CD4-positive, CD25-positive, alpha-beta regulatory T cell (primary cell): ENCODE data around the gene SLC4A9. TPM values are rescaled to one million over a fixed set of nuclear protein-coding genes. Genes with fewer than 3 reads are reported as not detected.
A peak's percentile ranks its signal among the peaks of the same experiment; 100 is the strongest.

ENCODE experiments used
- ATAC-seq, 2 donors: fragments of 150-1000 bp; cut with Tn5 transposase; one replicate each; pipeline ENCODE4 v1.10.0; 2021; ENCODE audit warnings: low read depth in 2 of 2, moderate number of reproducible peaks in 2 of 2, moderate library complexity in 1 of 2
- DNase-seq, 3 donors: peaks; one replicate each; pipeline versions ENCODE4 v3.0.0 to v3.0.0-alpha.2; 2012 to 2022; ENCODE audit warnings: mixed read lengths in 1 of 3
- H3K27ac ChIP-seq: one replicate; pipeline ENCODE4 v1.7.0; 2013; ENCODE audit warnings: mild to moderate bottlenecking, low read length; ENCODE audit not compliant: insufficient read depth, poor library complexity, severe bottlenecking
- H3K27me3 ChIP-seq: one replicate; pipeline ENCODE4 v1.7.0; 2013; ENCODE audit warnings: low read length; ENCODE audit not compliant: control insufficient read depth, insufficient read depth
- H3K36me3 ChIP-seq: one replicate; pipeline ENCODE4 v1.7.0; 2013; ENCODE audit warnings: mild to moderate bottlenecking, low read length, moderate library complexity; ENCODE audit not compliant: control insufficient read depth, insufficient read depth
- H3K4me1 ChIP-seq: 2 replicates; pipeline ENCODE4 v1.7.0; 2013; ENCODE audit warnings: mild to moderate bottlenecking, low read length; ENCODE audit not compliant: insufficient read depth, control insufficient read depth, poor library complexity, severe bottlenecking
- H3K4me3 ChIP-seq: one replicate; pipeline ENCODE4 v1.7.0; 2013; ENCODE audit warnings: low read depth, mild to moderate bottlenecking, low read length, moderate library complexity
- H3K9me3 ChIP-seq, 2 experiments: 1 replicate in 1 of 2; 2 replicates in 1 of 2; pipeline ENCODE4 v1.7.0; 2013; ENCODE audit warnings: low read length in 2 of 2, mild to moderate bottlenecking in 1 of 2, moderate library complexity in 1 of 2; ENCODE audit not compliant: control insufficient read depth in 2 of 2
- H3K27ac Mint-ChIP-seq, 3 donors: one replicate each; pipeline ENCODE4 v1.8.0; 2020 to 2022; ENCODE audit warnings: mild to moderate bottlenecking in 3 of 3, mixed read lengths in 3 of 3, moderate library complexity in 2 of 3
- H3K27me3 Mint-ChIP-seq: one replicate; pipeline ENCODE4 v1.8.0; 2022; ENCODE audit warnings: mild to moderate bottlenecking, mixed read lengths
- H3K36me3 Mint-ChIP-seq: one replicate; pipeline ENCODE4 v1.8.0; 2020; ENCODE audit warnings: mixed read lengths
- H3K4me1 Mint-ChIP-seq, 4 donors: one replicate each; pipeline ENCODE4 v1.8.0; 2020 to 2022; ENCODE audit warnings: mixed read lengths in 4 of 4, mild to moderate bottlenecking in 1 of 4
- H3K4me3 Mint-ChIP-seq, 4 donors: one replicate each; pipeline ENCODE4 v1.8.0; 2020 to 2022; ENCODE audit warnings: mild to moderate bottlenecking in 4 of 4, mixed read lengths in 4 of 4, moderate library complexity in 3 of 4
- H3K9me3 Mint-ChIP-seq, 7 donors: one replicate each; pipeline ENCODE4 v1.8.0; 2020 to 2022; ENCODE audit warnings: mixed read lengths in 7 of 7, mild to moderate bottlenecking in 3 of 7, moderate library complexity in 2 of 7
- polyA plus RNA-seq, 4 donors: library from polyadenylated mRNA; unstranded; fragments of 300-500 nt; fragmentation: Illumina TruSeq; gene quantifications; one replicate each; pipeline ENCODE4 v1.2.3, GENCODE V29; 2021
- total RNA-seq: library from RNA; stranded (reverse); gene quantifications from one replicate; pipeline ENCODE4 v1.2.3, GENCODE V29; 2022

Gene SLC4A9
- total and polyA plus RNA-seq, 5 donors from 2014 or later = not detected

DNA sequence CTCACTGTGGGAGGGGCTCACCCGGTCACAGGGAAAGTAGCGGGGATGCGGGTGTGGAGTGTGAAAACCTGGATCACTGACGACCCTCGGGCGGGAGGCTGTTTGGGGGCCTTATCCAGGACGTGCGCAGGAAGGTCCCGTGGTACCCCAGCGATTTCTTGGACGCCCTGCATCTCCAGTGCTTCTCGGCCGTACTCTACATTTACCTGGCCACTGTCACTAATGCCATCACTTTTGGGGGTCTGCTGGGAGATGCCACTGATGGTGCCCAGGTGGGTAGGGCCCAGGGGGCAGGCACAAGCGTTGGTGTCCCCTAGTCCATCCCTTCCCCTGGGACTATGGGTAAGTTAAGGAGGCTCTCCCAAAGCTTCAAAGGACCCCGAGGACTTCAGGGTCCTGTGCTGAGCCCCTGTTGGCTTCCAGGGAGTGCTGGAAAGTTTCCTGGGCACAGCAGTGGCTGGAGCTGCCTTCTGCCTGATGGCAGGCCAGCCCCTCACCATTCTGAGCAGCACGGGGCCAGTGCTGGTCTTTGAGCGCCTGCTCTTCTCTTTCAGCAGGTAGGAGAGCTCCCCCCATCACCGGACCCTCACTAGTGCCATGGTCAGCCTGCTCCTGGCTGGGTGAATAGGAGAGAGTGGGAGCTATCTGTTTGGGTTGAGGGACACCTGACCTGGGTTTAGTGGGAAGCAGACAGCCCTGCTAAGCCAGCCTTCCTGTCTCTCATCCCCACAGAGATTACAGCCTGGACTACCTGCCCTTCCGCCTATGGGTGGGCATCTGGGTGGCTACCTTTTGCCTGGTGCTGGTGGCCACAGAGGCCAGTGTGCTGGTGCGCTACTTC, 3.9 kb downstream of the SLC4A9 start:
- H3K4me3 Mint-ChIP-seq = peak overlapping the region in 2 of 4 donors; percentile 7 to 84
- Histone ChIP-seq H3K27ac (no peak overlapping the region), H3K4me1 (no peaks in the 10 kb centered on the region), H3K27me3 (no peaks in the 10 kb centered on the region), H3K4me3 (no peak overlapping the region), H3K36me3 (no peaks in the 10 kb centered on the region), H3K9me3 (no peaks in the 10 kb centered on the region)
- H3K27ac Mint-ChIP-seq = peak overlapping the region in 1 of 3 donors; percentile 49
- no peak for DNase-seq
- no peaks in the 10 kb centered on the region for H3K27me3 Mint-ChIP-seq
- peaks cover 0 to 10% (median 3%) of the 10 kb centered on the region in 4 donors for H3K4me1 Mint-ChIP-seq
- no peaks in the 10 kb centered on the region for H3K9me3 Mint-ChIP-seq
- ATAC-seq = no peak
- H3K36me3 Mint-ChIP-seq = no peaks in the 10 kb centered on the region

DNA sequence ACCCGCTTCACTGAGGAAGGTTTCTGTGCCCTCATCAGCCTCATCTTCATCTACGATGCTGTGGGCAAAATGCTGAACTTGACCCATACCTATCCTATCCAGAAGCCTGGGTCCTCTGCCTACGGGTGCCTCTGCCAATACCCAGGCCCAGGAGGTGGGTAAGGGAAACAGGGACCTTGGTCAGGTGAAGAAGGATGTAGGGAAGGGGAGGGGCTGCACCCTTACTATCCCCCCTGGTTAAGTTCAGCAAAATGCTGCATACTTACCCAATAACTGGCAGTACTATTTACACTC, 4.4 kb downstream of the SLC4A9 start:
- Histone ChIP-seq H3K4me3 (no peak overlapping the region), H3K4me1 (no peaks in the 10 kb centered on the region), H3K9me3 (no peaks in the 10 kb centered on the region), H3K27me3 (no peaks in the 10 kb centered on the region), H3K27ac (no peak overlapping the region), H3K36me3 (no peaks in the 10 kb centered on the region)
- Mint-ChIP-seq H3K36me3 (no peaks in the 10 kb centered on the region), H3K27ac (peak overlapping the region in 1 of 3 donors; percentile 49), H3K4me3 (peak overlapping the region in 1 of 4 donors; percentile 28), H3K9me3 (no peaks in the 10 kb centered on the region), H3K27me3 (no peaks in the 10 kb centered on the region), H3K4me1 (peaks cover 0 to 10% (median 3%) of the 10 kb centered on the region in 4 donors)
- DNase-seq = no peak
- no peak for ATAC-seq

DNA sequence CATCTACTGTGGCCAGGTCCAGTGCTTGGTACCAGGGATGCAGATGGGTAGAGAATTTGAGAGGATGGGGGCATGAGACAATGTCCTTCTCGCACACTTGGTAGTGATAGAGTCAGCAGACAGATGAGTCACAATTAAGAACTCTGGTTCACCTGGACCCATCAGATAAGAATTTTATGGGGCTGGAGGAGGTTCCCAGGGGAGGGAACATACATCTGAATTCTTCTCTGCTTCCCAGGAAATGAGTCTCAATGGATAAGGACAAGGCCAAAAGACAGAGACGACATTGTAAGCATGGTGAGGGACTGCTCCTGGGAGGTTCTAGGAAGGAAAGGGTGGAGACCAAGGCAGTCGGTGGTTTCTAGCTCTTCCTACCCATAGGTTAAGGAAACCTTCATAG, 5.3 kb downstream of the SLC4A9 start:
- no peaks in the 10 kb centered on the region for H3K27me3 ChIP-seq
- ATAC-seq (no peak), DNase-seq (no peak)
- Mint-ChIP-seq H3K27me3 (no peaks in the 10 kb centered on the region), H3K36me3 (no peaks in the 10 kb centered on the region), H3K4me3 (no peak overlapping the region), H3K27ac (no peak overlapping the region), H3K4me1 (peaks cover 0 to 10% (median 3%) of the 10 kb centered on the region in 4 donors), H3K9me3 (no peaks in the 10 kb centered on the region)
- no peak overlapping the region for H3K4me3 ChIP-seq
- no peaks in the 10 kb centered on the region for H3K36me3 ChIP-seq
- H3K4me1 ChIP-seq = no peaks in the 10 kb centered on the region
- no peaks in the 10 kb centered on the region for H3K9me3 ChIP-seq
- H3K27ac ChIP-seq = no peak overlapping the region

DNA sequence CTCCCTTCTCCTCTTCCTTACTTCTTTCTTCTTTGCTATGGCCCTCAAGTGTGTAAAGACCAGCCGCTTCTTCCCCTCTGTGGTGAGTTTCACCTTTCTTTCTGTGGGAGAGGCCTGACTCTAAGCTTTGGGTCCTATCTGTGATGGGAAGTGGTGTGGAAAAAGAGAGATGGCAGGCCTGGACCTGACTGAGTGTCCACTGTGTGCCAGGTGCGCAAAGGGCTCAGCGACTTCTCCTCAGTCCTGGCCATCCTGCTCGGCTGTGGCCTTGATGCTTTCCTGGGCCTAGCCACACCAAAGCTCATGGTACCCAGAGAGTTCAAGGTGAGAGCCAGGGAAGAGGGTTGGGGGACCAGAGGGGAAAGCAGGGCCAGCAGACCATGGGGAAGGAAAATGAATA, 5.9 kb downstream of the SLC4A9 start:
- DNase-seq = no peak
- Histone ChIP-seq H3K9me3 (no peaks in the 10 kb centered on the region), H3K4me3 (no peak overlapping the region), H3K4me1 (no peaks in the 10 kb centered on the region), H3K27me3 (no peaks in the 10 kb centered on the region), H3K36me3 (no peaks in the 10 kb centered on the region), H3K27ac (no peak overlapping the region)
- H3K27me3 Mint-ChIP-seq = no peaks in the 10 kb centered on the region
- H3K4me3 Mint-ChIP-seq = no peak overlapping the region
- no peak overlapping the region for H3K27ac Mint-ChIP-seq
- no peaks in the 10 kb centered on the region for H3K36me3 Mint-ChIP-seq
- H3K4me1 Mint-ChIP-seq = peaks cover 0 to 10% (median 3%) of the 10 kb centered on the region in 4 donors
- no peak for ATAC-seq
- no peaks in the 10 kb centered on the region for H3K9me3 Mint-ChIP-seq

DNA sequence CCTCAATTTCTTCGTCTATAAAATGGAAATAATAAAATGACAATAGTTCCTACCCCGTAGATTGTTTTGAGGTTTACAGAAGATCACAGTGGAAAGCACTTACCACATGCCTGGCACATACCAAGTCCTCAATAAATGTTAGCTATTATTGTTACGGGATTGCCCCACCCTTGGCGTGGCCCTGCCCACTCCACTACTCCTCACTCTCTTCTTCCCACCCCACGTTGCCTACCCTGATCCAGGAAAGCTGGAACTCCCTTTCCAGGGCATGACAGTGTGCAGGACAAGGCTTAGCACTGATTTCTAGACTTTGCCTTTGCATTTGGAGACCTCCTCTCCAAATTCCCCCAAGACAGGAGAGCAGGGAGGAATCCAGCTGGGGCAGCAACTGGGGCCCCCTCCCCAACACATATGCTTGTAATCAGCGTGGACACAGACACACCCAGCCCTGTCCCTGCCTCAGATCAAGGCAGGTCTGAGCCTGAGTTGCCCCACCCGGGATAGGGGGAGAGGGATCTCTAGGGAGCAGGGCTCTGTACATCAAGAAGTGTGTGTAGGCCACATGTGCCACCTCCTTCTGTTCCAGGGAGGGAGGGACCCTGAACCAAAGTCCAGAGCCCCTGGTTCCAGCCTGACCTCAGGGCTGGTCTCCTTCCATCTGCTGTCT, 6.7 kb downstream of the SLC4A9 start:
- H3K27me3 Mint-ChIP-seq = no peaks in the 10 kb centered on the region
- no peak overlapping the region for H3K4me3 ChIP-seq
- ATAC-seq (no peak), DNase-seq (no peak)
- H3K27me3 ChIP-seq = no peaks in the 10 kb centered on the region
- no peaks in the 10 kb centered on the region for H3K36me3 ChIP-seq
- no peaks in the 10 kb centered on the region for H3K9me3 Mint-ChIP-seq
- H3K27ac Mint-ChIP-seq = no peak overlapping the region
- H3K9me3 ChIP-seq = no peaks in the 10 kb centered on the region
- peaks cover 0 to 10% (median 3%) of the 10 kb centered on the region in 4 donors for H3K4me1 Mint-ChIP-seq
- H3K4me3 Mint-ChIP-seq = no peak overlapping the region
- H3K4me1 ChIP-seq = no peaks in the 10 kb centered on the region
- no peak overlapping the region for H3K27ac ChIP-seq
- no peaks in the 10 kb centered on the region for H3K36me3 Mint-ChIP-seq

DNA sequence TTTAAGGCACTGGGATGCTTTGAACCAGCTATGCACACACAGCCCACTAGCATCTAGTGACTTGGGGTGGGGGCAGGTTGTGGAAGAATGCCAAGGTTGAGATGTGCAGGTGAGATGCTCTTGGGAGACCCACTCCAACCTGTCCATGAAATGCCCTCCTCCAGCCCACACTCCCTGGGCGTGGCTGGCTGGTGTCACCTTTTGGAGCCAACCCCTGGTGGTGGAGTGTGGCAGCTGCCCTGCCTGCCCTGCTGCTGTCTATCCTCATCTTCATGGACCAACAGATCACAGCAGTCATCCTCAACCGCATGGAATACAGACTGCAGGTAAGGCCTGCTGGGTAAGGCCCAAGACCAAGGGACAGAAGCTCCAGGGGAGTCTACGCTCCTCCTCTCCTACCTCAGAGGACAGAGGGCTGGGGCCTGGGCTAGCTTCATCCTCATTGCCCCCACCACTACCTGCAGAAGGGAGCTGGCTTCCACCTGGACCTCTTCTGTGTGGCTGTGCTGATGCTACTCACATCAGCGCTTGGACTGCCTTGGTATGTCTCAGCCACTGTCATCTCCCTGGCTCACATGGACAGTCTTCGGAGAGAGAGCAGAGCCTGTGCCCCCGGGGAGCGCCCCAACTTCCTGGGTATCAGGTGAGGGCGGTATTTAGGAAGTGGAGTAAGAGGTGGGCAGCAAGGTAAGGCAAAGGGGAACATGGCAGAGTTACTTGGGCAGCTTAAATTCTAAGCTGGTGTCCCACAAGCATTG, 7.4 kb downstream of the SLC4A9 start:
- peaks cover 0 to 10% (median 3%) of the 10 kb centered on the region in 4 donors for H3K4me1 Mint-ChIP-seq
- Histone ChIP-seq H3K9me3 (no peaks in the 10 kb centered on the region), H3K4me1 (no peaks in the 10 kb centered on the region), H3K4me3 (no peak overlapping the region), H3K27me3 (no peaks in the 10 kb centered on the region), H3K36me3 (no peaks in the 10 kb centered on the region), H3K27ac (no peak overlapping the region)
- no peaks in the 10 kb centered on the region for H3K9me3 Mint-ChIP-seq
- H3K4me3 Mint-ChIP-seq = no peak overlapping the region
- H3K36me3 Mint-ChIP-seq = no peaks in the 10 kb centered on the region
- ATAC-seq (no peak), DNase-seq (no peak)
- H3K27me3 Mint-ChIP-seq = no peaks in the 10 kb centered on the region
- no peak overlapping the region for H3K27ac Mint-ChIP-seq

DNA sequence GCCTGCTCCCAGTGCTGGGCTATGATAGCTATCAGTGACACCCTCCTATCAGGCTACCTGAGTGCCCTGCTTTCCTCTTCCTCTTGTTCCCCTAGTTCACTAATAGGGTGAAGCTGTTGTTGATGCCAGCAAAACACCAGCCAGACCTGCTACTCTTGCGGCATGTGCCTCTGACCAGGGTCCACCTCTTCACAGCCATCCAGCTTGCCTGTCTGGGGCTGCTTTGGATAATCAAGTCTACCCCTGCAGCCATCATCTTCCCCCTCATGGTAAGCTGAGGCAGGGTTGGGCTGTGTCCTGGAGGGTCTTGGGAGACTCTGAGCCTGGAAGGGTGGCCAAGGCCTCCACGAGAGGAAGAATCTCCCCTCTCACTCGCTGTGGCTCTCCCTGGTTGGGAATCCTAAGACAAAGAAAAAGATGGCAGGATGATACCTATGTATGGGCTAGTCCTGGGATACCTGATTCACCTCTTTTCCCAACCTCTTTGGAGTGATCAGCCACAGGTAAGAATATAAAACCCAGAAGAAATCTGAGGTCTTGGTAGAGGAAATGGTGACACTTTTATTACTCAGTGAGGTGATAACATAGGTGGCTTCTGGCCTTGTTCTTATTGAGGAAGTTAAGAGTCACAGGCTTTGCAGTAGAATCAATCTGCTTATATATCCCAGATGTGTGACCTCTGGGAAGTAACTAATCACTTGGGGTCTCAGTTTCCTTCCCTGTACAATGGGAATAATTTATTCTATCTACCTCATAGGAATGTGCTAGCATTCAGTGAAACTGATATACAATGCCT, 11.6 kb downstream of the SLC4A9 start:
- Histone ChIP-seq H3K4me3 (no peak overlapping the region), H3K9me3 (no peaks in the 10 kb centered on the region), H3K27ac (no peak overlapping the region), H3K27me3 (no peaks in the 10 kb centered on the region), H3K36me3 (no peaks in the 10 kb centered on the region), H3K4me1 (no peaks in the 10 kb centered on the region)
- ATAC-seq (no peak), DNase-seq (no peak)
- Mint-ChIP-seq H3K4me1 (peaks cover 0 to 5% (median 2%) of the 10 kb centered on the region in 4 donors), H3K36me3 (no peaks in the 10 kb centered on the region), H3K27me3 (no peaks in the 10 kb centered on the region), H3K4me3 (no peak overlapping the region), H3K9me3 (no peaks in the 10 kb centered on the region), H3K27ac (peak overlapping the region in 1 of 3 donors; percentile 36)
